ENCODE results near the gene REC8. TPM values are rescaled to one million over a fixed set of nuclear protein-coding genes. Genes with fewer than 3 reads are reported as not detected.

The REC8 gene
- polyA plus RNA-seq, 1 experiment: 5.5 TPM

GRCh38 chr14:24139272-24139934, 32.5 kb upstream of the REC8 start:
- Histone ChIP-seq H3K36me3 (ENCODE audit: control insufficient read depth, insufficient read depth, low read length) (peaks cover 23% of the 10 kb centered on the region), H3K4me3 (ENCODE audit: low read depth, low read length) (peak overlapping the region; percentile 2; the same call in 1 of the 2 replicates), H3K27me3 (ENCODE audit: control insufficient read depth, insufficient read depth, low read length) (no peaks in the 10 kb centered on the region)
- ChIA-PET CTCF (no interaction called here), POLR2A (interaction anchor here (0.9 kb wide), 1 partner anchor 25 kb away, joined by 4 read pairs; the partner anchor contains the start of genes DCAF11 and NRL)
- TF ChIP-seq CTCF (IDR thresholded peaks at IDR 0.05; ENCODE audit: insufficient read depth, low read depth, low read length): no peak
- no peak for DNase-seq (ENCODE audit: low read depth)

- ChIA-PET POLR2A (interaction anchor here (1.2 kb wide), 1 partner anchor 20 kb away, joined by 8 read pairs; the partner anchor contains the start of gene IRF9), CTCF (interaction anchor here (0.5 to 1.0 kb wide), 3 partner anchors 20 to 980 kb away, joined by 3 to 9 read pairs (median 5); partner anchors contain the start of genes IPO4 and IRF9)
- peak; percentile 56 for TF ChIP-seq CTCF (IDR thresholded peaks at IDR 0.05; ENCODE audit: insufficient read depth, low read depth, low read length)
- Histone ChIP-seq H3K36me3 (ENCODE audit: control insufficient read depth, insufficient read depth, low read length) (peaks cover 23% of the 10 kb centered on the region), H3K4me3 (ENCODE audit: low read depth, low read length) (peak within 1 kb of the TSS; percentile 66), H3K27me3 (ENCODE audit: control insufficient read depth, insufficient read depth, low read length) (no peaks in the 10 kb centered on the region)
- DNase-seq (ENCODE audit: low read depth): peak; percentile 96
Measured at GRCh38 chr14:24141097-24141880, 30.6 kb upstream of the REC8 start, which contains the start of gene EMC9. Gene EMC9 (minus strand): TSS chr14:24141591. CDS start chr14:24141304, 287 bp downstream.

GRCh38 chr14:24143511-24143910, 28.4 kb upstream of the REC8 start:
- ChIA-PET POLR2A (no interaction called here), CTCF (interaction anchor here (0.6 kb wide), 1 partner anchor 926 kb away, joined by 3 read pairs; no protein-coding TSS in a partner anchor)
- H3K27me3 ChIP-seq (ENCODE audit: control insufficient read depth, insufficient read depth, low read length): no peaks in the 10 kb centered on the region
- no peak overlapping the region for H3K4me3 ChIP-seq (ENCODE audit: low read depth, low read length)
- H3K36me3 ChIP-seq (ENCODE audit: control insufficient read depth, insufficient read depth, low read length): peaks cover 12% of the 10 kb centered on the region
- DNase-seq (ENCODE audit: low read depth): no peak
- TF ChIP-seq CTCF (IDR thresholded peaks at IDR 0.05; ENCODE audit: insufficient read depth, low read depth, low read length): no peak

GRCh38 chr14:24144451-24144850, 27.4 kb upstream of the REC8 start:
- Histone ChIP-seq H3K36me3 (ENCODE audit: control insufficient read depth, insufficient read depth, low read length) (peaks cover 6% of the 10 kb centered on the region), H3K27me3 (ENCODE audit: control insufficient read depth, insufficient read depth, low read length) (no peaks in the 10 kb centered on the region), H3K4me3 (ENCODE audit: low read depth, low read length) (no peak overlapping the region)
- no peak for TF ChIP-seq CTCF (IDR thresholded peaks at IDR 0.05; ENCODE audit: insufficient read depth, low read depth, low read length)
- CTCF ChIA-PET: no interaction called here
- POLR2A ChIA-PET: no interaction called here
- DNase-seq (ENCODE audit: low read depth): no peak

GRCh38 chr14:24145219-24145618, 26.7 kb upstream of the REC8 start:
- H3K36me3 ChIP-seq (ENCODE audit: control insufficient read depth, insufficient read depth, low read length): peaks cover 12% of the 10 kb centered on the region
- no peak for TF ChIP-seq CTCF (IDR thresholded peaks at IDR 0.05; ENCODE audit: insufficient read depth, low read depth, low read length)
- DNase-seq (ENCODE audit: low read depth): no peak
- POLR2A ChIA-PET: interaction anchor here (0.6 to 0.9 kb wide), 2 partner anchors 17 to 19 kb away, joined by 3 to 7 read pairs; no protein-coding TSS in a partner anchor
- no peaks in the 10 kb centered on the region for H3K27me3 ChIP-seq (ENCODE audit: control insufficient read depth, insufficient read depth, low read length)
- no peak overlapping the region for H3K4me3 ChIP-seq (ENCODE audit: low read depth, low read length)
- CTCF ChIA-PET: interaction anchor here (1.3 to 3.8 kb wide), 3 partner anchors 16 to 93 kb away, joined by 3 to 39 read pairs (median 9); partner anchors contain the start of genes CARMIL3 and IRF9

All from BJ (cell line).